ENCODE results near the gene PDZD2.

PDZD2 gene

GRCh38 chr5:31889001-31889561 lies 250.2 kb downstream of the PDZD2 start:
- DNase-seq: no peak

GRCh38 chr5:31890046-31890445 lies 251.1 kb downstream of the PDZD2 start:
- no peak for DNase-seq

- no peak for DNase-seq
These were observed 255.2 kb downstream of the PDZD2 start for GRCh38 chr5:31894141-31894540.

GRCh38 chr5:31895199-31895820 lies 256.4 kb downstream of the PDZD2 start:
- no peak for DNase-seq

- no peak for DNase-seq
These were observed 259.2 kb downstream of the PDZD2 start for GRCh38 chr5:31898036-31898632.

GRCh38 chr5:31900296-31900865 lies 261.4 kb downstream of the PDZD2 start:
- no peak for DNase-seq

GRCh38 chr5:31901807-31902530 lies 263.0 kb downstream of the PDZD2 start:
- DNase-seq: no peak

- no peak for DNase-seq
These were observed 269.5 kb downstream of the PDZD2 start for GRCh38 chr5:31908396-31908795.

- DNase-seq: no peak
These were observed 270.1 kb downstream of the PDZD2 start for GRCh38 chr5:31909073-31909472.

- no peak for DNase-seq
These were observed 272.6 kb downstream of the PDZD2 start for GRCh38 chr5:31911291-31912265.

- no peak for DNase-seq
These were observed 274.9 kb downstream of the PDZD2 start for GRCh38 chr5:31913808-31914207.

- DNase-seq: no peak
These were observed 277.4 kb downstream of the PDZD2 start for GRCh38 chr5:31916327-31916726.

- DNase-seq: no peak
These were observed 279.8 kb downstream of the PDZD2 start for GRCh38 chr5:31918739-31919138.

GRCh38 chr5:31921852-31922305 lies 282.9 kb downstream of the PDZD2 start:
- no peak for DNase-seq

GRCh38 chr5:31924005-31924404 lies 285.1 kb downstream of the PDZD2 start:
- no peak for DNase-seq

- no peak for DNase-seq
These were observed 292.9 kb downstream of the PDZD2 start for GRCh38 chr5:31931874-31932273.

GRCh38 chr5:31934156-31934555 lies 295.2 kb downstream of the PDZD2 start:
- DNase-seq: no peak

- no peak for DNase-seq
These were observed 296.8 kb downstream of the PDZD2 start for GRCh38 chr5:31935496-31936369.

- DNase-seq: no peak
These were observed 297.8 kb downstream of the PDZD2 start for GRCh38 chr5:31936683-31937082.

- DNase-seq: no peak
These were observed 298.3 kb downstream of the PDZD2 start for GRCh38 chr5:31937226-31937625.

GRCh38 chr5:31937703-31938102 lies 298.8 kb downstream of the PDZD2 start:
- DNase-seq: no peak

Data from activated T-cell treated with anti-CD3 and anti-CD28 coated beads, Interleukin-2, amount 50 U/mL, for 1 hour (primary cell).